DOHH2 (cell line): Measurements from ENCODE around the gene KLK14.

Experiments used
- CTCF ChIP-seq: fragments of 200-600 bp; sonication (generic); IDR thresholded peaks from one replicate; pipeline ENCODE4 v1.5.1; 2014; ENCODE audit warnings: antibody characterized with exemption, mild to moderate bottlenecking, low read depth, low read length; ENCODE audit not compliant: poor library complexity, severe bottlenecking
- EZH2phosphoT487 ChIP-seq: fragments of 200-600 bp; sonication (generic); IDR thresholded peaks from 2 replicates; pipeline ENCODE4 v1.6.1; 2017; ENCODE audit warnings: borderline replicate concordance, mild to moderate bottlenecking, antibody characterized with exemption, low read length, moderate library complexity, mixed read lengths

- TF ChIP-seq CTCF (no peak), EZH2phosphoT487 (no peak)
Measured at GRCh38 chr19:51031880-51032225, 50.8 kb downstream of the KLK14 start.
